BJ (cell line): ENCODE results near the gene MICAL1. TPM values are rescaled to one million over a fixed set of nuclear protein-coding genes. Genes with fewer than 3 reads are reported as not detected.

Experiments
- CTCF ChIA-PET: fragments of 350-600 bp; formaldehyde crosslinking; extraction: SDS; loops from one replicate; lab custom pipeline; 2021; ENCODE audit warnings: antibody characterized with exemption, inconsistent platforms; lab: Yijun Ruan, JAX
- POLR2A ChIA-PET: fragments of 300-600 bp; sonication (Branson Sonifier 250); formaldehyde crosslinking; extraction: SDS; loops from one replicate; lab custom pipeline; 2021; ENCODE audit warnings: antibody characterized with exemption; lab: Charles Lee
- DNase-seq: peaks from one replicate; pipeline ENCODE4 v3.0.0-alpha.2; 2011; ENCODE audit warnings: low read depth
- H3K27me3 ChIP-seq: 2 replicates; pipeline ENCODE4 v1.6.0; 2011; ENCODE audit warnings: low read length; ENCODE audit not compliant: control insufficient read depth, insufficient read depth
- H3K36me3 ChIP-seq: 2 replicates; pipeline ENCODE4 v1.5.1; 2011; ENCODE audit warnings: low read length; ENCODE audit not compliant: control insufficient read depth, insufficient read depth
- H3K4me3 ChIP-seq: 2 replicates; pipeline ENCODE4 v1.5.1; 2011; ENCODE audit warnings: low read depth, mild to moderate bottlenecking, control low read depth, low read length
- polyA plus RNA-seq: library from polyadenylated mRNA; depleted of rRNA; stranded (reverse); fragments of >200 nt; gene quantifications from 2 replicates; pipeline ENCODE4 v1.2.3, GENCODE V29; 2011; rRNA removed
- TF ChIP-seq, protein P1 (sequence below): IDR thresholded peaks from 2 replicates; pipeline ENCODE4 v1.5.1; 2011; ENCODE audit warnings: low read depth, mild to moderate bottlenecking, control low read depth, inconsistent platforms, low read length, moderate library complexity; ENCODE audit not compliant: insufficient read depth

MICAL1 gene
- polyA plus RNA-seq, 1 experiment, result 84.6 TPM

DNA sequence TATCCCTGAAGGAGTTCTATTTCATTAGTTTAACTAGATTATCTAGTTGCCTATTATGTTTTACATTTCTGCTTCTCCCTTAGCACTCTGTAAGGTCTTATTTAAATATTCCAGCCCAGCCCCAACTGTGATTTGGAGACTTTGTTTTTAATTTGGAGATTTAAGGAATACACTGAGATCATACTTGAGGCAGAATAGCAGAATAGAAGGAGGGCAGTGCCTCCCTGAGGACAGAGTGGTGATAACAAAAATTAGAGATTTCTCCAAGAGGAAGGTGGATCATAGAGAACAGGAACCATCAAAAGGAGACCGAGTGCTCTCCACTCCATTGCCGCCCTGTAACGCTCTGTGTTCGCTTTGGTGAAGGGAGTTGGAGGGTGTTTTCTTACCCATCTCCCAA is 58.6 kb downstream of the MICAL1 start:
- 0 out of 2 replicates have a peak, but pooled peaks cover 1% of the 10 kb centered on the region for H3K27me3 ChIP-seq
- ChIA-PET POLR2A (no interaction called here), CTCF (interaction anchor here (0.6 to 2.3 kb wide), 6 partner anchors 12 to 322 kb away, joined by 3 to 23 read pairs (median 4); no protein-coding TSS in a partner anchor)
- no peaks in the 10 kb centered on the region for H3K36me3 ChIP-seq
- TF ChIP-seq, protein P1, sequence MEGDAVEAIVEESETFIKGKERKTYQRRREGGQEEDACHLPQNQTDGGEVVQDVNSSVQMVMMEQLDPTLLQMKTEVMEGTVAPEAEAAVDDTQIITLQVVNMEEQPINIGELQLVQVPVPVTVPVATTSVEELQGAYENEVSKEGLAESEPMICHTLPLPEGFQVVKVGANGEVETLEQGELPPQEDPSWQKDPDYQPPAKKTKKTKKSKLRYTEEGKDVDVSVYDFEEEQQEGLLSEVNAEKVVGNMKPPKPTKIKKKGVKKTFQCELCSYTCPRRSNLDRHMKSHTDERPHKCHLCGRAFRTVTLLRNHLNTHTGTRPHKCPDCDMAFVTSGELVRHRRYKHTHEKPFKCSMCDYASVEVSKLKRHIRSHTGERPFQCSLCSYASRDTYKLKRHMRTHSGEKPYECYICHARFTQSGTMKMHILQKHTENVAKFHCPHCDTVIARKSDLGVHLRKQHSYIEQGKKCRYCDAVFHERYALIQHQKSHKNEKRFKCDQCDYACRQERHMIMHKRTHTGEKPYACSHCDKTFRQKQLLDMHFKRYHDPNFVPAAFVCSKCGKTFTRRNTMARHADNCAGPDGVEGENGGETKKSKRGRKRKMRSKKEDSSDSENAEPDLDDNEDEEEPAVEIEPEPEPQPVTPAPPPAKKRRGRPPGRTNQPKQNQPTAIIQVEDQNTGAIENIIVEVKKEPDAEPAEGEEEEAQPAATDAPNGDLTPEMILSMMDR, result peak; percentile 44
- DNase-seq, result no peak
- no peak overlapping the region for H3K4me3 ChIP-seq

DNA sequence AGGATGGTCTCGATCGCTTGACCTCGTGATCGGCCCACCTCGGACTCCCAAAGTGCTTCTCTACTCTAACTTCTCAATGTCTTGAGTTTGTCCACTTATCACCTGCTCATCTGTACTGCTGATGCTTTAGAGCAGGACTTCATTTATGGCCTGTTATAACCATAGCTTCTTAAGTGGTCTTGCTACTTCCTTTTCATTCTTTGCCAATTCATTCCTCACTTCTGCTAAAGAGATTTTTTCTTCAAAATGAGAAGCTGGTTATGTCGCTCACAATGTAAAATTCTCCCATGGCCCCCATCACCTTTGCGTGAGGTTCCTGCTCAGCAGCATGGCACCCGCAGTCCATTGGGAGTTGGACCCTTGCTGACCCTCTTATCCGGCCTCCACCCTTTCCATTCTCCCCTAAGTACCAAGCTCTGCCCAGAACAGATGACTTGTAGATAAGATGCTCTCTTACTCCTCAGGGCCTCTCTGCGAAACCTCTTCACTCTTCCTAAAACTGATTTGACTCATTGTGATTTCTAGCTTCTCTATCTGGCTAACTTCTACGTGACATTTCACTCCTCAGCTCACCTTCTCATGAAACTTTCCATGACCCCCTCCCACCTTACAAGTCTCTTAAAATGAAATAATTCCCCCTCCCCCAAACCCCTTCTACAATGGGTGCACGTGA is 59.4 kb downstream of the MICAL1 start:
- Histone ChIP-seq H3K27me3 (0 out of 2 replicates have a peak, but pooled peaks cover 1% of the 10 kb centered on the region), H3K36me3 (no peaks in the 10 kb centered on the region), H3K4me3 (no peak overlapping the region)
- TF ChIP-seq, protein P1, result no peak
- no peak for DNase-seq
- ChIA-PET CTCF (interaction anchor here (0.7 to 2.3 kb wide), 8 partner anchors 9 to 855 kb away, joined by 3 to 23 read pairs (median 3); no protein-coding TSS in a partner anchor), POLR2A (no interaction called here)

Other genes with a start within 250 kb of the MICAL1 start
- gene CD164, start 73.3 kb downstream of the MICAL1 start, polyA plus RNA-seq, result 298 and 418 TPM in 2 replicates
- 0.48 and 1.2 TPM in 2 replicates for gene PPIL6, start 15.1 kb downstream of the MICAL1 start, polyA plus RNA-seq
- gene SMPD2, start 15.0 kb downstream of the MICAL1 start, polyA plus RNA-seq, result 7.7 and 9.8 TPM in 2 replicates
- gene ZBTB24, start 27.4 kb upstream of the MICAL1 start, polyA plus RNA-seq, result 3.0 and 3.7 TPM in 2 replicates
- 1.3 and 3.1 TPM in 2 replicates for gene AK9, start 235.4 kb upstream of the MICAL1 start, polyA plus RNA-seq
- 11.2 and 20.9 TPM in 2 replicates for gene FIG4, start 235.5 kb upstream of the MICAL1 start, polyA plus RNA-seq